GM12878 (cell line): ENCODE results near the gene ASB2. TPM values are rescaled to one million over a fixed set of nuclear protein-coding genes. Genes with fewer than 3 reads are reported as not detected.

Experiments
- DPF2 ChIP-seq: fragments of 450-650 bp; IDR thresholded peaks from 2 replicates; pipeline ENCODE4 v1.6.1; 2017; ENCODE audit warnings: mild to moderate bottlenecking
- EED ChIP-seq: sonication (generic); IDR thresholded peaks from 2 replicates; pipeline ENCODE4 v1.6.1; 2016; ENCODE audit warnings: antibody characterized with exemption, low read depth
- FOS ChIP-seq: IDR thresholded peaks from 3 replicates; pipeline ENCODE4 v1.6.1; 2011; ENCODE audit warnings: borderline replicate concordance; ENCODE audit not compliant: insufficient read length; ENCODE audit errors: extremely low read depth
- KDM1A ChIP-seq: fragments of 200-600 bp; sonication (generic); IDR thresholded peaks from 2 replicates; pipeline ENCODE4 v1.6.1; 2016; ENCODE audit warnings: borderline replicate concordance
- NBN ChIP-seq: fragments of 450-650 bp; IDR thresholded peaks from 2 replicates; pipeline ENCODE4 v1.6.1; 2016
- NRF1 ChIP-seq: conservative IDR thresholded peaks from 2 replicates; pipeline ENCODE4 v1.6.1; 2011; ENCODE audit warnings: mild to moderate bottlenecking, low read depth, low read length, improper control_type of control experiment
- RB1 ChIP-seq: fragments of 450-650 bp; formaldehyde crosslinking; IDR thresholded peaks from 2 replicates; pipeline ENCODE4 v1.6.1; 2017; ENCODE audit warnings: mild to moderate bottlenecking, borderline replicate concordance
- SREBF1 ChIP-seq: IDR thresholded peaks from 2 replicates; pipeline ENCODE4 v1.6.1; 2012; ENCODE audit warnings: mild to moderate bottlenecking, low read length
- polyA plus RNA-seq, 11 experiments: library from polyadenylated mRNA; depleted of rRNA in 4 of 11; unstranded in 6 of 11; stranded (reverse) in 5 of 11; fragments of >200 nt; fragmentation: Nextera tagmentation in 4 of 11; fragmentation: Illumina TruSeq in 1 of 11; extraction: Ambion mirVana in 4 of 11; extraction: Trizol in 1 of 11; gene quantifications; 1 replicate in 1 of 11; 2 replicates in 10 of 11; pipeline versions ENCODE4 v1.2.1 to v1.2.3, GENCODE V29; 2011 to 2016; ENCODE audit warnings: inconsistent platforms in 2 of 11, missing spikeins in 2 of 11, low read depth in 1 of 11
- total RNA-seq, 4 experiments: library from RNA; depleted of rRNA in 3 of 4; stranded (reverse); fragments of >200 nt in 3 of 4; fragmentation: Illumina TruSeq in 1 of 4; extraction: Trizol in 1 of 4; gene quantifications; 2 replicates each; pipeline versions ENCODE4 v1.2.1 to v1.2.3, GENCODE V29; 2013 to 2021
- TF ChIP-seq, protein P1 (sequence below): fragments of 450-650 bp; IDR thresholded peaks from 2 replicates; pipeline ENCODE4 v1.6.1; 2017; ENCODE audit warnings: antibody characterized with exemption, mild to moderate bottlenecking, moderate library complexity
- TF ChIP-seq, protein P2 (sequence below): fragments of 450-650 bp; IDR thresholded peaks from 2 replicates; pipeline ENCODE4 v1.6.1; 2016; ENCODE audit warnings: mild to moderate bottlenecking
- TF ChIP-seq, protein P3 (sequence below): fragments of 450-650 bp; IDR thresholded peaks from 2 replicates; pipeline ENCODE4 v1.6.1; 2017; ENCODE audit warnings: mild to moderate bottlenecking, moderate library complexity
- TF ChIP-seq, protein P4 (sequence below): fragments of 450-650 bp; formaldehyde crosslinking; IDR thresholded peaks from 2 replicates; pipeline ENCODE4 v1.5.0; 2022; ENCODE audit warnings: mild to moderate bottlenecking, missing genetic modification characterization
- TF ChIP-seq, protein P5 (sequence below): fragments of 450-650 bp; formaldehyde crosslinking; IDR thresholded peaks from 2 replicates; pipeline ENCODE4 v1.4.0; 2022; ENCODE audit warnings: mild to moderate bottlenecking, moderate library complexity

Gene ASB2
- total and polyA plus RNA-seq, 10 of the 15 experiments (the other 5 are each of a cell fraction or from before 2014, with no cell fraction given), result 3.0 to 54.8 (median 33.5) TPM

DNA sequence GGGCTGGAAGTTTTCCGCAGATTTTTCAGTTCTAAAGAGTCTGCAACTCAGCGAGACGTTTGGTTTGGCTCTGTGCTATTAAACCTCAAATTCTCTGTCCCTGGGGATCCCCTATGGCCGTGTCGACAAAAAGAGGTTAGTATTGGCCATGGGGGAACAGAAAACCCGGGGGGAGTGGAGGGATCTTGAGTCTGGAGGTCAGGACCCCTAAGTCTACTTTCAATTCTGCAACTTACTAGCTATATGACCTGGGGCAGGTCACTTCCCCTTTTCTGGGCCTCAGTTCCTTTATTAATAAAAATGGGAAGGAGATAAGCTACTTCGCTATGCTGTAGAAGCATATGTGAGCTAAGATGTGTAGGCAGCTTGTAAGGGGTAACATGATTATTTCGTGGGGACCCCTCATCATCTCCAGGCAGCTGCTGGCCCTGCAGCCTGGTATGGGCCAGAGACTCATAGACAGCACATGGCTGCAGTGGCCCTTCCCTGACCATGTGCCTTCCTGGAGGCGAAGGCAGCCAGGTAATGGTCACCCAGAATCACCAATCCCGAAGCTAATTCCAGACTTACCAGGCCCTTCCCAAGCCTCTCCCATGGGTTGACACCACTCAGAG, 8.6 kb downstream of the ASB2 start (continued):
- TF ChIP-seq, protein P1, sequence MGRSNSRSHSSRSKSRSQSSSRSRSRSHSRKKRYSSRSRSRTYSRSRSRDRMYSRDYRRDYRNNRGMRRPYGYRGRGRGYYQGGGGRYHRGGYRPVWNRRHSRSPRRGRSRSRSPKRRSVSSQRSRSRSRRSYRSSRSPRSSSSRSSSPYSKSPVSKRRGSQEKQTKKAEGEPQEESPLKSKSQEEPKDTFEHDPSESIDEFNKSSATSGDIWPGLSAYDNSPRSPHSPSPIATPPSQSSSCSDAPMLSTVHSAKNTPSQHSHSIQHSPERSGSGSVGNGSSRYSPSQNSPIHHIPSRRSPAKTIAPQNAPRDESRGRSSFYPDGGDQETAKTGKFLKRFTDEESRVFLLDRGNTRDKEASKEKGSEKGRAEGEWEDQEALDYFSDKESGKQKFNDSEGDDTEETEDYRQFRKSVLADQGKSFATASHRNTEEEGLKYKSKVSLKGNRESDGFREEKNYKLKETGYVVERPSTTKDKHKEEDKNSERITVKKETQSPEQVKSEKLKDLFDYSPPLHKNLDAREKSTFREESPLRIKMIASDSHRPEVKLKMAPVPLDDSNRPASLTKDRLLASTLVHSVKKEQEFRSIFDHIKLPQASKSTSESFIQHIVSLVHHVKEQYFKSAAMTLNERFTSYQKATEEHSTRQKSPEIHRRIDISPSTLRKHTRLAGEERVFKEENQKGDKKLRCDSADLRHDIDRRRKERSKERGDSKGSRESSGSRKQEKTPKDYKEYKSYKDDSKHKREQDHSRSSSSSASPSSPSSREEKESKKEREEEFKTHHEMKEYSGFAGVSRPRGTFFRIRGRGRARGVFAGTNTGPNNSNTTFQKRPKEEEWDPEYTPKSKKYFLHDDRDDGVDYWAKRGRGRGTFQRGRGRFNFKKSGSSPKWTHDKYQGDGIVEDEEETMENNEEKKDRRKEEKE, result no peak
- TF ChIP-seq NRF1 (no peak), RB1 (no peak; the same call in 1 of the 2 replicates), KDM1A (no peak), SREBF1 (no peak), EED (peak; percentile 95), DPF2 (peak; percentile 98), FOS (no peak), NBN (0 out of 2 replicates have a peak, but pooled peaks have one; percentile 76)
- TF ChIP-seq, protein P2, sequence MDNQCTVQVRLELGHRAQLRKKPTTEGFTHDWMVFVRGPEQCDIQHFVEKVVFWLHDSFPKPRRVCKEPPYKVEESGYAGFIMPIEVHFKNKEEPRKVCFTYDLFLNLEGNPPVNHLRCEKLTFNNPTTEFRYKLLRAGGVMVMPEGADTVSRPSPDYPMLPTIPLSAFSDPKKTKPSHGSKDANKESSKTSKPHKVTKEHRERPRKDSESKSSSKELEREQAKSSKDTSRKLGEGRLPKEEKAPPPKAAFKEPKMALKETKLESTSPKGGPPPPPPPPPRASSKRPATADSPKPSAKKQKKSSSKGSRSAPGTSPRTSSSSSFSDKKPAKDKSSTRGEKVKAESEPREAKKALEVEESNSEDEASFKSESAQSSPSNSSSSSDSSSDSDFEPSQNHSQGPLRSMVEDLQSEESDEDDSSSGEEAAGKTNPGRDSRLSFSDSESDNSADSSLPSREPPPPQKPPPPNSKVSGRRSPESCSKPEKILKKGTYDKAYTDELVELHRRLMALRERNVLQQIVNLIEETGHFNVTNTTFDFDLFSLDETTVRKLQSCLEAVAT, result 0 out of 2 replicates have a peak, but pooled peaks have one; percentile 41
- TF ChIP-seq, protein P3, sequence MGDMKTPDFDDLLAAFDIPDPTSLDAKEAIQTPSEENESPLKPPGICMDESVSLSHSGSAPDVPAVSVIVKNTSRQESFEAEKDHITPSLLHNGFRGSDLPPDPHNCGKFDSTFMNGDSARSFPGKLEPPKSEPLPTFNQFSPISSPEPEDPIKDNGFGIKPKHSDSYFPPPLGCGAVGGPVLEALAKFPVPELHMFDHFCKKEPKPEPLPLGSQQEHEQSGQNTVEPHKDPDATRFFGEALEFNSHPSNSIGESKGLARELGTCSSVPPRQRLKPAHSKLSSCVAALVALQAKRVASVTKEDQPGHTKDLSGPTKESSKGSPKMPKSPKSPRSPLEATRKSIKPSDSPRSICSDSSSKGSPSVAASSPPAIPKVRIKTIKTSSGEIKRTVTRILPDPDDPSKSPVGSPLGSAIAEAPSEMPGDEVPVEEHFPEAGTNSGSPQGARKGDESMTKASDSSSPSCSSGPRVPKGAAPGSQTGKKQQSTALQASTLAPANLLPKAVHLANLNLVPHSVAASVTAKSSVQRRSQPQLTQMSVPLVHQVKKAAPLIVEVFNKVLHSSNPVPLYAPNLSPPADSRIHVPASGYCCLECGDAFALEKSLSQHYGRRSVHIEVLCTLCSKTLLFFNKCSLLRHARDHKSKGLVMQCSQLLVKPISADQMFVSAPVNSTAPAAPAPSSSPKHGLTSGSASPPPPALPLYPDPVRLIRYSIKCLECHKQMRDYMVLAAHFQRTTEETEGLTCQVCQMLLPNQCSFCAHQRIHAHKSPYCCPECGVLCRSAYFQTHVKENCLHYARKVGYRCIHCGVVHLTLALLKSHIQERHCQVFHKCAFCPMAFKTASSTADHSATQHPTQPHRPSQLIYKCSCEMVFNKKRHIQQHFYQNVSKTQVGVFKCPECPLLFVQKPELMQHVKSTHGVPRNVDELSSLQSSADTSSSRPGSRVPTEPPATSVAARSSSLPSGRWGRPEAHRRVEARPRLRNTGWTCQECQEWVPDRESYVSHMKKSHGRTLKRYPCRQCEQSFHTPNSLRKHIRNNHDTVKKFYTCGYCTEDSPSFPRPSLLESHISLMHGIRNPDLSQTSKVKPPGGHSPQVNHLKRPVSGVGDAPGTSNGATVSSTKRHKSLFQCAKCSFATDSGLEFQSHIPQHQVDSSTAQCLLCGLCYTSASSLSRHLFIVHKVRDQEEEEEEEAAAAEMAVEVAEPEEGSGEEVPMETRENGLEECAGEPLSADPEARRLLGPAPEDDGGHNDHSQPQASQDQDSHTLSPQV, result peak; percentile 51; the same call in 1 of the 2 replicates
- TF ChIP-seq, protein P4, sequence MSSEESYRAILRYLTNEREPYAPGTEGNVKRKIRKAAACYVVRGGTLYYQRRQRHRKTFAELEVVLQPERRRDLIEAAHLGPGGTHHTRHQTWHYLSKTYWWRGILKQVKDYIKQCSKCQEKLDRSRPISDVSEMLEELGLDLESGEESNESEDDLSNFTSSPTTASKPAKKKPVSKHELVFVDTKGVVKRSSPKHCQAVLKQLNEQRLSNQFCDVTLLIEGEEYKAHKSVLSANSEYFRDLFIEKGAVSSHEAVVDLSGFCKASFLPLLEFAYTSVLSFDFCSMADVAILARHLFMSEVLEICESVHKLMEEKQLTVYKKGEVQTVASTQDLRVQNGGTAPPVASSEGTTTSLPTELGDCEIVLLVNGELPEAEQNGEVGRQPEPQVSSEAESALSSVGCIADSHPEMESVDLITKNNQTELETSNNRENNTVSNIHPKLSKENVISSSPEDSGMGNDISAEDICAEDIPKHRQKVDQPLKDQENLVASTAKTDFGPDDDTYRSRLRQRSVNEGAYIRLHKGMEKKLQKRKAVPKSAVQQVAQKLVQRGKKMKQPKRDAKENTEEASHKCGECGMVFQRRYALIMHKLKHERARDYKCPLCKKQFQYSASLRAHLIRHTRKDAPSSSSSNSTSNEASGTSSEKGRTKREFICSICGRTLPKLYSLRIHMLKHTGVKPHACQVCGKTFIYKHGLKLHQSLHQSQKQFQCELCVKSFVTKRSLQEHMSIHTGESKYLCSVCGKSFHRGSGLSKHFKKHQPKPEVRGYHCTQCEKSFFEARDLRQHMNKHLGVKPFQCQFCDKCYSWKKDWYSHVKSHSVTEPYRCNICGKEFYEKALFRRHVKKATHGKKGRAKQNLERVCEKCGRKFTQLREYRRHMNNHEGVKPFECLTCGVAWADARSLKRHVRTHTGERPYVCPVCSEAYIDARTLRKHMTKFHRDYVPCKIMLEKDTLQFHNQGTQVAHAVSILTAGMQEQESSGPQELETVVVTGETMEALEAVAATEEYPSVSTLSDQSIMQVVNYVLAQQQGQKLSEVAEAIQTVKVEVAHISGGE (CRISPR knock-in tag), result no peak
- TF ChIP-seq, protein P5, sequence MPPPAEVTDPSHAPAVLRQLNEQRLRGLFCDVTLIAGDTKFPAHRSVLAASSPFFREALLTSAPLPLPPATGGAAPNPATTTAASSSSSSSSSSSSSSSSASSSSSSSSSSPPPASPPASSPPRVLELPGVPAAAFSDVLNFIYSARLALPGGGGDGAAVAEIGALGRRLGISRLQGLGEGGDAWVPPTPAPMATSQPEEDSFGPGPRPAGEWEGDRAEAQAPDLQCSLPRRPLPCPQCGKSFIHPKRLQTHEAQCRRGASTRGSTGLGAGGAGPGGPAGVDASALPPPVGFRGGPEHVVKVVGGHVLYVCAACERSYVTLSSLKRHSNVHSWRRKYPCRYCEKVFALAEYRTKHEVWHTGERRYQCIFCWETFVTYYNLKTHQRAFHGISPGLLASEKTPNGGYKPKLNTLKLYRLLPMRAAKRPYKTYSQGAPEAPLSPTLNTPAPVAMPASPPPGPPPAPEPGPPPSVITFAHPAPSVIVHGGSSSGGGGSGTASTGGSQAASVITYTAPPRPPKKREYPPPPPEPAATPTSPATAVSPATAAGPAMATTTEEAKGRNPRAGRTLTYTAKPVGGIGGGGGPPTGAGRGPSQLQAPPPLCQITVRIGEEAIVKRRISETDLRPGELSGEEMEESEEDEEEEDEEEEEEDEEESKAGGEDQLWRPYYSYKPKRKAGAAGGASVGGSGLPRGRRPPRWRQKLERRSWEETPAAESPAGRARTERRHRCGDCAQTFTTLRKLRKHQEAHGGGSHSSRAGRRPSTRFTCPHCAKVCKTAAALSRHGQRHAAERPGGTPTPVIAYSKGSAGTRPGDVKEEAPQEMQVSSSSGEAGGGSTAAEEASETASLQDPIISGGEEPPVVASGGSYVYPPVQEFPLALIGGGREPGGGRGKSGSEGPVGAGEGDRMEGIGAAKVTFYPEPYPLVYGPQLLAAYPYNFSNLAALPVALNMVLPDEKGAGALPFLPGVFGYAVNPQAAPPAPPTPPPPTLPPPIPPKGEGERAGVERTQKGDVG, result no peak
